ENCODE data around the gene ABCC11.
"Not testable (repeated sequence)": the region's sequence is repeated elsewhere in the genome, so short reads cannot be mapped to it uniquely, and the experiment has no call there.

ABCC11 gene

DNA sequence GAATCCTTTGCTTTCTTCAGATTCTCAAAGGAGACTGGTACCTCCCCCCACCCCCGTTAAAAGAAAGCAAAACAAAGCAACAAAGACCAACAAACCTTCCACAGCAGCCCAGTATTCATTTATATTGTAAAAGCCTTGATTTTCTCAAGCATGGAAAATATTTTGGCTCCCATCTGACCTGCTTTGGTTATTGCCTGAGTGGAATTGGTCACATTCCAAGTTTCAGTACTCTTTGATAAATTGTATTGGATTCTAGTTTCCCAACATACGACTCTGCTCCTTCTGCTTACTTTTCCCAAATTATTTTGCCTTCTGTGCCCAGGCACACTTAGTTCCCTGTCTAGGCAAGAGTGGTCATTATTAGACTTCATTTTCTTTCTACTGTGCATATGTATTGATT lies 1.3 kb downstream of the ABCC11 start:
- DNase-seq (ENCODE audit: low spot score), result no peak

DNA sequence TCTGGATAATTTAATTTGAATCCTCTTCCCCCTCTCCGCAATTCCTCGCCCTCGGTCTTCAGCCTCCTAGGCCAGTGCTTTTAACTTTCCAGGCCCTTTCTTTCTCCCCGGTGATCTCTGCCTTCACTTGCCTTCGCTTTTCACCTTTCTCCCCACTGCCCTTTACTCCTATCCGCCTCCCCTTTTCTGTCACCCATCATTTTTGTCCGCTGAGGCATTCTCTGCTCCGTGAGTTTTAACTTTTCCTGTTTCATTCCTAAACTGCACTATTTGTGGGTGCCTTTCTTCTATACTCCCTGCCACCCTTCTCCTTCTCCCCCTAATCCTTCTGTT lies 2.5 kb downstream of the ABCC11 start:
- no peak for DNase-seq (ENCODE audit: low spot score)

DNA sequence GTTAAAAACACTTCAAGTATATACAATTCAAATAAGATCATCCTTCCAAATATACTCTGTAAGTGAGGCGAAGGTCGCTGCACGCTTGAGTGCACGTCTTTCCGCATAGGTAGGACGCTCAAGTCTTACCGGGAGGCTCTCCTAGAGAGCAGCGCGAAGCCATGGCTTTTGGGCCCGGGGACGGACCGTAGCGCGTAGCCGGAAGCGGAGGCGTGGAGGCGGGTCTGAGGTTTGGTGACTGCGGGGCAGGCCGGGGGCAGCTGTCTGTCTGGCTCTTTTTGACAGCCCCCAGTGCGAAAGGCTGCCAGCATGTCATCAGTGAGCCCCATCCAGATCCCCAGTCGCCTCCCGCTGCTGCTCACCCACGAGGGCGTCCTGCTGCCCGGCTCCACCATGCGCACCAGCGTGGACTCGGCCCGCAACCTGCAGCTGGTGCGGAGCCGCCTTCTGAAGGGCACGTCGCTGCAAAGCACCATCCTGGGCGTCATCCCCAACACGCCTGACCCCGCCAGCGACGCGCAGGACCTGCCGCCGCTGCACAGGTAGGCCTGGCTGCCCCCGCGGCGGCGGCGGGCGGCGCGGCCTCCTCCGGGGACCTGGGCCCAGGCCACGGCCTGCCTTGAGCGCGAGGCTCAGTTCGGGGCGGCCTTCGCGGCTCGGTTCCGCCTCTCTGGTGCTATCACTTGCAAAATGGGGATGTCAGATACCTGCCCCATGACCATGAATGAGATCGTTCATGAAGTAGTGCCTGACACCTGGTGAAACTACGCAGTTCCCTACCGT lies 3.1 kb downstream of the ABCC11 start, which contains the start of gene LONP2:
TSS of gene LONP2 (plus strand) at position 221 of the 783 bp plus-strand sequence. CDS start at position 310, 89 bp downstream.
- DNase-seq (ENCODE audit: low spot score), result peak; percentile 87

- not testable (repeated sequence) for DNase-seq (ENCODE audit: low spot score)
These were observed 7.2 kb downstream of the ABCC11 start for GRCh38 chr16:48240147-48240546.

DNA sequence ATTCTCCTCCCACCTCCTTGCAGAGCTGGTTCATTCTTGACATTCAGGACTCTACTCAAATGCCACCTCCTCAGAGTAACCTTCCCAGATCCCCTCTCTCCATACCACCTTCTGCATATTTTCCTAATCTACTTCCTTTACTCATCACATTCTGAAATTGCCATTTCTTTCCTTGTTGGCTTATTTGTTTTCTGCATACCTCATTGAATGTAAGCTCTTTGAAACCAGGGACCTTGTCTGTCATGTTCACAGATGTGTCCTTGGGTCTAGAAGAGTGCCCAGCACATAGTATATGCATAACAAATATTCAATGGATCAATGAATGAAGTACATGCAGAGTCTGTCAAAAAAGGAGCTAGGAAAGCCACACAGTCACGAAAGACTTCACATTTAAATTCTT lies 11.1 kb downstream of the ABCC11 start:
- no peak for DNase-seq (ENCODE audit: low spot score)

GRCh38 chr16:48235556-48236136 lies 11.7 kb downstream of the ABCC11 start:
- DNase-seq (ENCODE audit: low spot score), result no peak

- no peak for DNase-seq (ENCODE audit: low spot score)
These were observed 12.2 kb downstream of the ABCC11 start for GRCh38 chr16:48235058-48235555.

- no peak for DNase-seq (ENCODE audit: low spot score)
These were observed 12.7 kb downstream of the ABCC11 start for GRCh38 chr16:48234630-48235029.

- DNase-seq (ENCODE audit: low spot score), result no peak
These were observed 14.8 kb downstream of the ABCC11 start for GRCh38 chr16:48232493-48233040.

DNA sequence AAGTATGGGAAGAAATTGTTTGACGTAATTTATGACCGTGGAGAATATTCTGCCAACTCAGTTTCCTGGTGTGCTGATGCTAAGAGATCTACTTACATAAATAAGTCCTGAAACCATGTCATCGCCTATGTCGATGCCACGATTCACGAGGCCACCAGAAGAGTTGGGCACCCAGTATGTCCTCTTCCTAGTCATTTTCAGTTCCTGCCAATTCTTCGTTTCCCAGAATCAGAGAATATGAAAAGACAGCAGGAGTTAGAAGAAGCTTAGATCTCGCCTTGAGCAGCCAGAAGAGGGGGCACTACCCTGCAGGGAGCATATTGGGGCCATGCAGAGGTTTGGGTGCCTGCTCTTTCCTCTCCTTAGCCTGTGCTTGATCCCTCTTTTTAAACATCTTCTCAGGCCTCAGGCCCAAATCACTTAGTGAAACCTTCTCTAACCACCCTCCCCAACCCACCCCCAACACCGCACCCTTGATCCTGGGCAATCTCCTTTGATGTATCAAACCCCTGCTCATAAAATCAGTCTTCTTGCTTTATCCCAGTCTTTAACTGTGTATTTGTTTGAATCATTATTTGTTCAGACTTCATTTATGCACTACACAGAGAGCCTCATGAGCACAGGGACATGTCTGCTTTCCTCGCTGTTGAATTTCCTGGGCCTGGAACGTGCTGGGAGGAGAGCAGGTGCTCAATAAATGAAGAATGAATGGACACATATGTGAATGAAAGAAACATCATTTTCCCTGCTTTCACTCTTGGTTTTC lies 15.4 kb downstream of the ABCC11 start:
- DNase-seq (ENCODE audit: low spot score), result no peak

- DNase-seq (ENCODE audit: low spot score), result no peak
These were observed 21.9 kb downstream of the ABCC11 start for GRCh38 chr16:48225456-48225855.

DNA sequence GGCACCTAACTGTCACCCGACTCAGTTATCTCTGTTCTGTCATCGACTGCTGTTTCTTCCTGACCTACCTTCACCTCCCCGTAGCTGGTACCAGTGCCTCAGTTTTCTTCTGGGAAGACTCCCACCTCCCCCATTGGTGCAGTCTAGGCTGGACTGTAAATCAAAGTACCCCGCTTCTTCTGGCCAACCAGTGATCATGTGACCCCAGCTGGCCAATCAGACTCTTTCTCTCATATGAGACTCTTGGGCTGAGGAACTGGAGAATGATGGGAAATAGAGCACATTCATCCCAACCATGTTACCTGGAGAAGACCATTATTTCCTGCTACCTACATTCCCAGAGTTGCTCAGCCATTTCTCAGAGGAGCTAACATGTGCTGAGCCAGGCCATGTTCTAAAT lies 23.8 kb downstream of the ABCC11 start:
- no peak for DNase-seq (ENCODE audit: low spot score)

DNA sequence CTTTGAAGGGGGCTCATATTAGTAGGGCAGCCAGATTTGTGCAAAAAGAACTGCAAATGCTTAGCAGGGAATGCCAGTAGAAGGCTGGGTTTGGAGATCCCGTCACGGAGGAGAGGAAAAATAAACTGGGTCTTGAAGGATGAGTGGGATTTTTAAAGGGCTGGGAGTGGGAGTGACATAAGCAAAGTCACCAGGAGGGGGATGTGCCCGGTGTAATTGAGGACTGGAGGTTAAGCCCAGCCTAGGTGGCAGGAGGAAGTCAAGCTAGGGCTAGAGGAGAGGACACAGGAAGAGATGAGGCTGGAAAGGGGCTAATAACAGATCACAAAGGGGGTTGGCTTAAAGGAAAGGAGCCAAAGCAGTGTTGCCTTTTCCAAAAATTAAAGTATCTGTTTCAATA lies 26.4 kb downstream of the ABCC11 start:
- DNase-seq (ENCODE audit: low spot score), result no peak

DNA sequence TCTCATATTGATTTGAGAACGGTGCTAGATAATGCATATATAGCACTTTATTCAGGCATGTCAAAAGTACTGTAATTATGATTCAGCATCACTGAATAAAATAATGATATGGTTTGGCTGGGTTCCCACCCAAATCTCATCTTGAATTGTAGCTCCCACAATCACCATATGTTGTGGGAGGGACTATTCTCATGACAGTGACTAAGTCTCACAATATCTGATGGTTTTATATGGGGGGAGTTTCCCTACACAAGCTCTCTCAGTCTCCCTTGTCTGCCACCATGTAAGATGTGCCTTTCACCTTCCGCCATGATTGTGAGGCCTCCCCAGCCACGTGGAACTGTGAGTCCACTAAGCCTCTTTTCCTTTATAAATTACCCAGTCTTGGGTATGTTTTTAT lies 28.9 kb downstream of the ABCC11 start:
- no peak for DNase-seq (ENCODE audit: low spot score)

GRCh38 chr16:48217708-48218107 lies 29.6 kb downstream of the ABCC11 start:
- no peak for DNase-seq (ENCODE audit: low spot score)

- no peak for DNase-seq (ENCODE audit: low spot score)
These were observed 31.6 kb downstream of the ABCC11 start for GRCh38 chr16:48215738-48216137.

GRCh38 chr16:48212033-48212432 lies 35.3 kb downstream of the ABCC11 start:
- no peak for DNase-seq (ENCODE audit: low spot score)

DNA sequence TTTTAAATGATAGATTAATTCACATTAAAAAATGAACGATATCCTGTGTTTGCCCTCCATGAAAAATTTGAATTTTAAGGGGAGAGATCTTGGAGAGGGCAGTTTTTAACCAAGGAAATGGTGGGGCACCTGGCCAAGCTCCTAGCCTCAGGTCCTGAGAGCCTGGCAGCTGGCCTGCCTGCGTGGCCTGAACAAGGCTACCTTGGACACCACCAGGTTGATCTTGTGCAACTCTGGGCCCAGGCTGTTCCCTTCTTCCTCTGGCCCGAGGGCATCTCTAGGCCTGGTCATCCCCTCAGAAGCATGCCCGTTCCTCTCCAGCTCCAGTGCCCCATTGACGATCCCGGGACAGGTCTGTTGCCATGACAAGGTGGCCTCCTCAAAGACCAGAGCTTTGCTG lies 36.6 kb downstream of the ABCC11 start:
- no peak for DNase-seq (ENCODE audit: low spot score)

GRCh38 chr16:48206594-48207242 lies 40.6 kb downstream of the ABCC11 start:
- no peak for DNase-seq (ENCODE audit: low spot score)

DNA sequence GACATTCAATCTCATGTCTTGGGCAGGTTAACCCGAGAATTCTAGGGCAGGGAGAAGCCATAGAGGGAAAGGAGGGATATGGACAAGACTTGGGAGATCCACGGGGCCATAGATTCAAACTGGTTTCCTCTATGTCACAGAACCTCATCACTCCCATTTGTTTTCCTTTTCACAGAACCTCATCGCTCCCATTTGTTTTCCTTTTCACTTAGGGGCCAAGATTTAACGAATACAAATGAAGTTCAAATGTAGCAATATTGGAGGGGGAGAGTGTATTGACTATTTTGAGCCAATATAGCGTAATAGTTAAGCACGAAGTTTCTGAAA lies 42.6 kb downstream of the ABCC11 start:
- DNase-seq (ENCODE audit: low spot score), result no peak

DNA sequence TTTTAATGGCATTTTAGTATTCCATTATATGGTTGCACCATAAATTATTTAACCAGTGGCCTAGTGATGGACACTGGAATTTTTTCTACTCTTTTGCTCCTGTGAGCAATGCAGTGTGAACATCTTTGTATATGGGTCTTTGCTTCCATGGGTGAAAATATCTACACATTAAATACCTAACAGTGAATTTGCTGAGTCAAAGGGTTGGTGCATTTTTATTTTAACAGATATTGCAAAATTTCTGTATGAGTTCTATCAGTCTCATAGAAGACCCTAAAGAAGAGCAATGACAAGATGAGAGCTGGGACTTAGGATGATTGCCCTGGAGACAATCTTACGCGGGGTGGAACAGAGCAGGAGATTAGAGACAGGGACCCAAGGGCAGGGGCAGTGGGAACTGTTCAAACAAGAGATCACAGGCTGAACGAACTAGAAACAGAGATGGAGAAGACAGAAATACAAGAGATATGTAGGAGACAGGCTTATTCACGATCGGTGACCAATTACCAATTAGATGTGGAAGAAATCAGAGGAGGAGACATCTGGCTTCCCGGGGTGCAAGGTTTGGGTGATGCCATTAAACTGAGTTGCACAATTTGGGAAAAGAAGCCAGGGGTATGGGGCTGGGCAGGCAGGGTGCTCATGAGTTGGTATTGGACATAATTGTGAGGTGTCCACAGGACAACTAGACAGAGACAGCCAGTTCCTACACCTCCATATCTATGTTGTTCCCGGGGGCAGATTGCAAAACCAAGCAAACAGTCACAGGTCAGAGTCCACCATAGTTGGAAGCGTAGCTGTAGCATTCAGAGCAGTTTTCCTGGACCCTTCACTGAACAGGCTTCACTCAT lies 43.1 kb downstream of the ABCC11 start:
- DNase-seq (ENCODE audit: low spot score), result no peak

All from CD4-positive, alpha-beta T cell treated with Interleukin-6 at 100 ng/mL for 8 hours (primary cell).